Measurements from ENCODE around the gene MICALL1. TPM values are rescaled to one million over a fixed set of nuclear protein-coding genes. Genes with fewer than 3 reads are reported as not detected.

Gene MICALL1, protein sequence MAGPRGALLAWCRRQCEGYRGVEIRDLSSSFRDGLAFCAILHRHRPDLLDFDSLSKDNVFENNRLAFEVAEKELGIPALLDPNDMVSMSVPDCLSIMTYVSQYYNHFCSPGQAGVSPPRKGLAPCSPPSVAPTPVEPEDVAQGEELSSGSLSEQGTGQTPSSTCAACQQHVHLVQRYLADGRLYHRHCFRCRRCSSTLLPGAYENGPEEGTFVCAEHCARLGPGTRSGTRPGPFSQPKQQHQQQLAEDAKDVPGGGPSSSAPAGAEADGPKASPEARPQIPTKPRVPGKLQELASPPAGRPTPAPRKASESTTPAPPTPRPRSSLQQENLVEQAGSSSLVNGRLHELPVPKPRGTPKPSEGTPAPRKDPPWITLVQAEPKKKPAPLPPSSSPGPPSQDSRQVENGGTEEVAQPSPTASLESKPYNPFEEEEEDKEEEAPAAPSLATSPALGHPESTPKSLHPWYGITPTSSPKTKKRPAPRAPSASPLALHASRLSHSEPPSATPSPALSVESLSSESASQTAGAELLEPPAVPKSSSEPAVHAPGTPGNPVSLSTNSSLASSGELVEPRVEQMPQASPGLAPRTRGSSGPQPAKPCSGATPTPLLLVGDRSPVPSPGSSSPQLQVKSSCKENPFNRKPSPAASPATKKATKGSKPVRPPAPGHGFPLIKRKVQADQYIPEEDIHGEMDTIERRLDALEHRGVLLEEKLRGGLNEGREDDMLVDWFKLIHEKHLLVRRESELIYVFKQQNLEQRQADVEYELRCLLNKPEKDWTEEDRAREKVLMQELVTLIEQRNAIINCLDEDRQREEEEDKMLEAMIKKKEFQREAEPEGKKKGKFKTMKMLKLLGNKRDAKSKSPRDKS
- polyA plus RNA-seq (ENCODE audit: insufficient read length): 50.2 TPM

DNA sequence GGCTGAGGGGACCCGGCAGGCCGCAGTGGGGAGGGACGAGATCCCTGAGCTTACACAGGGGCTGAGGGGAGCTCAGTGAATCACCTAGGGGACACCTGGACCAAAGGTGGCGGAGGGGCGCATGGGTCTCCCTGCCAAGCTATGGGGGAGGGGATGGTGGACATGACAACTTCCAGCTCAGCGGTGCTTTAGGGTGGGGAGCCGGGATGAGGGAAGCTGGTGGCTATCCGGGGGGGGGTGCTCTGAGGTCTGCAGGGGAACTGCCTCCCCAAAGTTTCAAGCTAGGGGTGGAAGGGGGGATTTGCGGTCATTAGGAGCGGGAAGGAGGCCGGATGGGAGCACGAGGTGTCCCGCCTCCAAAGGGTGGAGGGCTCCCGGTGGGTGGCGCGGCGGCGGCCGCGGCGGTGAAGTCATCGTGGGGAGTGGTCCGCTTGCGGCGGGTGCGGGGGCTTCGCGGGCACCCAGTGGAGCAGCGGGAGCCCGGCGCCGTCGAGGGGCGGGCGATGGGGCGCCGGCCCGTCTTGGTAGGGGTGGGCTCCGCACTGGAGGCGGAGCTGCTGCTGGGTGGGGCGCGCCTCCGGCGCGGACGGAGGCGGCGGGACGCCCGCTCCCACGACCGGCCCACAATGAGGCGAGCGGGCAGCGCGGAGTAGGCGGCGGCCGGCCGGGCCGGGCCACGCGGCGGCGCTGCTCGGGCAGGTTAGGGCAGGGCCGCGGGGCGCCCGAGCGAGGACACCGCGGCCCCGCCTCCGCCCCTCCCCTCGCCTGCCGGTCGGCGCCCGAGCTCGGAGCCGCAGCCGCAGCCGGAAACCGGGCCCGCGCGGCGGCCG lies at the start of gene MICALL1:
Gene MICALL1 (plus strand): TSS at position 764 of the 830 bp plus-strand sequence. CDS start 126 bp downstream, outside the sequence.
- peak; percentile 65 for DNase-seq

DNA sequence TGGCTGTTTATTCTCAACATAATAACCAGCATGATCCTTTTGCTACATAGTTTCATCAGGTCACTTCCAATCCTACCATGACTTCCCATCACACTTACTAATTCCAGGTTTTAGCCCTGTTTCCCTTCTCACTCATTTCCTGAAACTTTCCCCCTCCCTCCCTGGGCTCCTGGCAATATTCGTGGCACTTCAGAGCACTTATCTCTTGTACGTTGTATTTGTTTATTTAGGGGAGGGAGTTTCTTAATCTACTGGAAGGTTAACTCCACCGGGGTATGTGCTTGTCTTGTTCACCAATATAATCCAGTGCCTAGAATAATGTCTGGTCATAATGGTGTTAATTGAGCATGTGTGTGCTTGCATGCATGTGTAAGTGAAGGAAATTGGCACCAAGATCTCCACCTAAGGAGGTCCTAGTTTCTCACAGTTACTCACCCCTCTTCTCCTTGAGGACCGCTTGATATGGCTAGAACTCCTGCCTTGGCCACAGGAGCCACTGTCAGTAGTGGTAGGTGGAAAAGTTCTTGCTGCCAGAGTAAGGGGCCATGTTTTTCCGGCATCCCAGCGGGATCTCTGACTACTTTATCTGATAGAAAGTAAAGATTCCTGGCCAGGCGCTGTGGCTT lies 45.2 kb upstream of the MICALL1 start:
- DNase-seq: no peak

DNA sequence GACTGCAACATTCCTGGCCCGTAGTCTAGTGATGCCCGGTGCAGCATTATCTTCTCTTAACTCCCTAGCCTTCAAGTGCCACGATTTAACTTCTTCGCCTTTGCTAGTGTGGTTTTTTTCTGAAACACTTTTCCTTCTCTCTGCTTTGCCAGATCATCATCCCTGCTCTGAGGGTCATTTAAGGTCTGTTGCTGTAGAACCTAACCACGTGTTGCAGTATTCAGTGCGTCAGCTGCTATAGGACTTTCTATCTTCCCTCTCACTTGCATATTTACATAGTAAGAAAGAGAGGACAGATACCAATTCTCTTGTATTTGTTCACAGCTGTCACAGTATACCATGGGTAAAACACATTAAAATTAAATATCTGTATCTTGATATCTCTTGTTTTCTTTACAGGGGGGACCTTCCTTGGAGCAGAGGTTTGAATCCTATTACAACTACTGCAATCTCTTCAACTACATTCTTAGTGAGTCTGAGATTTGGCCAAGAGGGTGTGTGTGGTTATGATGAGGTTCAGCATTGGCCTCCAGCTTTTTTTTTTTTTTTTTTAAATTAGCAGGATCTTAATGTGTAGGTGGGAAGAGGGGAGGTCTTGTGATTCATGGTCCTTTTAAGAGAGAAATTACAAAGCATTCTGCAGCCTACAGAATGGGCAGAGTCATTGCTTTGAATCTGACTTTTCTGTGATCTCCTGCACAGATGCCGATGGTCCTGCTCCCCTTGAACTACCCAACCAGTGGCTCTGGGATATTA lies 43.3 kb upstream of the MICALL1 start:
- DNase-seq: no peak

DNA sequence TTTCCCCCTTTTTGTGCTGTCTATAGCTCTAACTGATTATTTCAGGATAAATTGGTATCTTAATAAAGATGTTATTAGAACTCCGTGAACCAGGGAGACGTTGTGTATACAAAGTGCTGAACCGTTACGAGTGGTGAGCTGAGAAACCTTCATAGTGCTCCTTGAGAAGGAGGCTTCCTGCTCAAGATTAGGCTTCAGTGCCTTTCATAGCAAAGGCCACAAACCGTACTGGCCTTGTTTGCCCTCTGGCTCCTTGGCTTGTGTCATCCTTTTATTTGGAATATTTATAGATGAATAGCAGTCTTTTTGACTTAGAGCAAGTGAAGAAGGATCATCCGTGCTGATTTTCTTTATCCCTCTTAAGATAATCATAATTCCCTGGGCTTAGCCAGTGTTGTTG lies 40.6 kb upstream of the MICALL1 start:
- no peak for DNase-seq

DNA sequence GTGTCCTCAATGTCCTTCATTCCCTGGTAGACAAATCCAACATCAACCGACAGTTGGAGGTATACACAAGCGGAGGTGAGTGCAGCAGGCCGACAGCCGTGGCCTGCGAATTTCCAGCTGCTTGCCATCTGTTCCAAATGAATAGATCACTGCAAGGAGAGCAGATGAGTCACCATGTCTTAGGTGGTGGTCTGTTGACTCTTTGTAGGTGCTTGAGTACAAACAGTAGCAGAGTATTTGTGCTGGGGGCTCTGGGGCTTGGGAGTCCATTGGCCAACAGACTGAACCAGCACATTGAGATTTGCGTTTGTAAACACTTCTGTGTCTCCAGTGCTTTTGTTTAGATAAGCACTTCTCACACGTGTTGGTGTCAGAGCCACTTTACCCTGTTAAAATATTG lies 35.8 kb upstream of the MICALL1 start:
- DNase-seq: no peak

DNA sequence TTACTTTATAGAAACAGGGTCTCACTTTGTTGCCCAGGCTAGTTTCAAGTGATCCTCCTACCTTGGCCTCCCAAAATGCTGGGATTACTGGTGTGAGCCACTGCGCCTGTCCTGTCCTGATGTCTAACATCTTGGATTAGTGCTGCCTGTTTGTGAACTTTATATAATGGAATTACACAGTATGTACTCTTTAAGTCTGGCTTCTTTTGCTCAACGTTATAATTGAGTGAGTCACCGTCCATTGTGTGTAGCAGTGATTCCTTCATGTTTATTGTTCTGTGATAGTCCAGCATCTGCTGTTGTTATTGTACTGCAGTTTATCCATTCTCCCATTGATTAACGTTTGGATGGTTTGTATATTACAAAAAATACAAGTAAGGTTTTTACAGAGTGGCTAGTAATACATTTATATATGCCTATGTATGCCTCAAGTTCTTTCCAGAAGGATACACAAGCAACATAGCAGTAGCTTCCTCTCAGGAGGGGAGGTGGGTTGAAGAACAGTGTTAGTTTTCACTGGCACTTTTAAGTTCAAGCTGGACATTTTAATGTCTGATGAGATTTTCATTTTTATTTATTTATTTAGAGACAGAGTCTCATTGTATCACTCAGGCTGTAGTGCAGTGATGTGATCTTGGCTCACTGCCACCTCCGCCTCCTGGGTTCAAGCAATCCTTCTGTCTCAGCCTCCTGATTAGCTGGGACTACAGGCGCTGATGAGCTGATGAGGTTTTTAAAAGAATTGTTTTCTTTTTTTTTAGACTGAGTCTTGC lies 25.2 kb upstream of the MICALL1 start:
- DNase-seq: no peak

DNA sequence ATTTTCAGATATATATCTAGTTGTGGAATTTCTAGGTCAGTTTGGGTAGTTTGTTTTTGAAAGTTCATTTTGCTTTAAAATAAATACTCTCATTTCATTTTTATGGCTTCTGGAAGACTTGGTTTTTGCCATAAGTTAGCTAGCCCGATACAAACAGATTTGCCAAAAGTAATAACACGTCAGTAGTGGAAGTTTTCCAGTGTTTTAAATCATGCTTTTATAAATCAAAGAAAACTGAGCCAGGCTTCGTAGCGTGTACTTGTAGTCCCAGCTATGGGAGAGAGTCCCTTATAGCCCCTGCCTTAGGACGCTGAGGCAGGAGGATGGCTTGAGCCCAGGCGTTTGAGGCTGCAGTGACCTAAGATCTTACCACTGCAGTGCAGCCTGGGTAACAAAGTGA lies 21.7 kb upstream of the MICALL1 start:
- peak; percentile 73 for DNase-seq

DNA sequence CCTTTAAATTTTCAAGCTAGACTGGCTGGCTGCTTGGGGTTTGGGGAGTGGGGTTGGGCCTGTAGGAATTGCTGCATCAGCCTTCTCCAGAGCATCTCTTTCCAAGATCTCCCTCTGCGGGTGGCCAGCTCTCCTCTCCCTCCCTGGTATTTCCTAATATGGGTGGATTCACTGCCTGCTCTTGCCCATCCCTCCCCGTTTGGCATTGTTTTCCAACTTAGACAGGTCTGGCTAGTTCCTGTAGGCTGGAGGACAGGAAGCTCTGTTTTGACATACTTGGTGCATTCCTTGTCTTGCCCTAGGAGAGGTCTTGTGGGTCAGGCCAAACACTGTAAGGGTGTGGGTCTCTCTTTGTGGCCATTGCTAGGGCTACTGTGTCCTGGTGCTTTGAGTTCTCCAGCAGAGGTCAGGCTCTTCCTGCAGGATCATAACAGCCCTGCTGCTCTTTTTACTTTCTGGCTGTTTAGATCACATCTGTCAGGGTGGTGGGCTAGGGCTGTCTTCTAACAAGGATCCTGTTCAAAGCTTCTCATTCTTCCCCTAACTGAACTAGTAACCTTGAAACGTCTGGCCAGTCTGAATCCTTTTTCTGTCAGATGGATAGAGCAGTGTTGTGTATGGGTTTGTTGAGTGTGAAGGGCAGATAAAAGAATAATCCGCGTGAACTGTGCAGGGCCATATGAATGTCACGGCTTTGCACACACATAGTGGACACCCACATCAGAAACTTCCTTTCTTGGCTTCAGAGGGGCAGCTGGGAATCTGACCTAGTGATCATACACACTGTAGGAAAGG lies 18.3 kb upstream of the MICALL1 start:
- no peak for DNase-seq

DNA sequence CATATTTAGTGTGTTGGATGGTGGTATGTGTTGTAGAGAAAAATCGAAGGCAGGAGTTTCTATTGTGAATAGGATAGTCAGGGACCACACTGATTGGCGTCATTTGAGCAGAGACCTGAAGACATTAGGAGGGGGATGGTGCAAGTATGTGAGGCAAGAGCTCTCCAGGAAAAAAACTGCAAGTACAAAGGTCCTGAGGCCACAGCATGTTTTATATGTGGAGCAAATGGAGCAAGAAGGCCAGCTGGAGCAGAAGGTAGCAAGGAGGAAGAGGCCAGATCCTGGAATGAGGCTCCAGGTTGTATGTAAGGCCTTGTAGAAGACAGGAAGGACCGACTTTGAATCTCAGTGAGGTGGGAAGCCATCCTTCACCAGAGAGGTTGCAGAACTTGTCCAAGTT lies 14.2 kb upstream of the MICALL1 start:
- no peak for DNase-seq

DNA sequence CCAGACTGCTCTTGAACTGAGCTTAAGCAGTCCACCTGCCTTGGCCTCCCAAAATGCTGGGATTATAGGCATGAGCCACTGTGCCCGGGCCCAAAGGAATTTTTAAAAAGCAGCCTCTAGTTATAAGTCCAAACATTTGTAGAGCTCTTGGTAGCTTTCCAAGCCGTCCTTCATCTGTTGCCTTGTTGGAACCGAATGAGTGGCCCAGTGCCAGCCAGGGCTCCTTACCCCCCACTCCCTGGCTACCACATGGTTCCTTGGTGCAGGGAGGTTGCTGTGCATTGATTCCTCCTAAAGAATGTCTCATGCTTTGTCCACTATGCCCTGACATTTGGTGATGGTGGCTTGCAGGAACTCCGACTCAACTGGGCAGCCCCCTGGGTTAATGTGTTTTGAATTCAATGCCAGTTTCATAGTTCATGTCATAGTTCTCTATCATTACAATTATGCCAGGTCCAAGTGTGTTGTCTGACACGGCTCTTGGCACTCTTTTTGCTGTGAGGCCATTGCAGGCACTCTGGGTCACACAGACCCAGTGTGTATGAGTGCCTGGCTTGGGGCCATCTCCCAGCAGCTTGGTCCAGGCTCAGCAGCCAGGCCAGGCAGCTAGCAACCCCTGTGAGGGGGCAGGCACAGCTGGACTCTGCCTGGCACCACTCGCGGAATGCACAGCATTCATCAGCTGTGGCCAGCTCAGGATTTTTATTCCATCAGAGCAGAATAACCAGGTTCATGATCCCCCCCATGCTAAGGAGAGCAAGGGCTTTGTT lies 13.3 kb upstream of the MICALL1 start:
- DNase-seq: peak; percentile 29

DNA sequence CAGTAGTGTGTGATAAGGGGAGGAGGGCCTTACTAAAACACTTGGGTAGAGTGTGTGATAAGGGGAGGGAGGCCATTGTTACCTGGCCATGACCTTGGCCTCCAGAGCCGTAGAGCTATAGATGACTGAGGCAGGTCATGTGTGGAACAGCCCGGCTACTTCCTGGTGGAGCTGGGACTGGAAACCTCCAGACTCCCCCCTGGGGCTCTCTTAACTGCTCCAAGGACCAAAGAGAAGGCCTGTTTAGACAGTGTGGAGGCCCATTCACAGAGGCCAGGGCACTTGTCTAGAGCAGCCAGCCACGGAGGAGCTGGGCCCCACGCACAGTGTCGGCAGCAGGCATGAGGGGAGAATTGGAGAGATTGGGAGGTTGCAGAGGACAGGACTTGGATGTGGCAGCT lies 12.5 kb upstream of the MICALL1 start:
- DNase-seq: no peak

DNA sequence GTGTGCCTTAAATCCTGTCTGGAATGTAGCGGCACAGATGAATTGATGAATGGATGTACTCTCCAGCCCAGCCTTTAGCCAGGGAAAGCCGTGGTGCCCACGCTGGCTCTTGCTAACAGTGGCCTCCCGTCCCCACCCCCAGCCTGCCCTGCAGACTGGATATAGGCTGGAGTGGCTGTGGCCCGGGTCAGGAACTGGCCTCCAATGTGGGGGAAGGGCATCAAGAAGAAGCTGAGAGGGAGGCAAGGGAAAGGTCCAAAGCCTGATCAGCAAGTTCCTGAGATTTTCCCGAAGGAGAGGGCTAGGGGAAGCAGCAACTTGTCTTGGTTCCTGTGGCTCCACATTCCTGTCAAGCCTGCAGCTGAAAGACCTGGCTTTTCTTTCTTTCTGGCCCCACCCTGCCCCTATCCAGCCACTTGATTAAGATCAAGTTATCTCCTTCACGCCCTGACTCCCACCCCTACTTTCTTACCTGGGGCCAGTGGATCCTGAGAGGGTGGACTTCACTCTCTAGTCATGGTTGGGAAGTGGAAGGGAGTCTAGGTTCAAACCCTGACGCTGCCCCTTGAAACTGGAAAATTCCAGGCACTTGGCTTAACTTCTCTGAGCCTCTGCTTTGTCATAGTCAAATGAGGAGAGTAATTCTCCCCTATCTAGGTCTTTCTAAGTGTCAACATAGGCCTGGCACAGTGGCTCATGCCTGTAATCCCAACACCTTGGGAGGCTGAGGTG lies 11.0 kb upstream of the MICALL1 start:
- DNase-seq: no peak

DNA sequence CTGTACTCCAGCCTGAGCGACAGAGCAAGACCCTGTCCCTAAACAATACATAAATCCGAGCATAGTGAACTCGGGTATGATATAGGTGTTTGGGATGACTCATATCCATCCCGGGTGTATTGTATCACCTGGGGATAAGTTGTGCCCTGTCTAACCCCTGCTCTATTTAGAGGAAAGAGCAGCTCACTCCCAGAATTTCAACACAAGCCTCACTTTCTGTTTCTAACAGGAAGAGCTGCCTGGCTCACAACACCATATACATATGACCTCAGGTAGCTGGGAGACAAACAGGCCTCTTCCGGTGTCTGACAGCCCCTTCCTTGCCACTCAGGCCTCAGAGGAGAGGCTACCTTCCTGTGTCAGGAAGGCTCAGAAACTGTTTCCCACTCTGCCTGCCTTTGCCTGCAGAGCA lies 9.9 kb upstream of the MICALL1 start:
- DNase-seq: no peak

DNA sequence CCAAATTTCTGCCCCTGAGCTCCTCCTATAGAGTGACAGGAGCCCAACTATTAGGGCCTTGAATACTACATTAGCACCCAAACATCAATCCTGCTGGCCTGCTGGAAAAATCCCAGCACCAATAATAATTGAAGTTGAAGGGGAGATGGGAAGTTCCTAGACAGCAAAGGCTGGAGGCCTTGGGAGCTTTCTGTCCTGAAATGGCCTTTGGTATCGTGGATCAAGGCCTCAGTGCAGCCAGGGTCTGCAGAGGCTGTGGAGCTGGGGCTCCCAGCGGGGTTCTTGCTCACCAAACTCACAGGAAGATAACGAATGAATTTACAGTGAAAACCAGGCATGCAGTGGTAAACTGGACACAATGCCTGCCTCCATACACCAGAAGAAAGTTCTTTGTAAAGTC lies 9.2 kb upstream of the MICALL1 start:
- DNase-seq: no peak

DNA sequence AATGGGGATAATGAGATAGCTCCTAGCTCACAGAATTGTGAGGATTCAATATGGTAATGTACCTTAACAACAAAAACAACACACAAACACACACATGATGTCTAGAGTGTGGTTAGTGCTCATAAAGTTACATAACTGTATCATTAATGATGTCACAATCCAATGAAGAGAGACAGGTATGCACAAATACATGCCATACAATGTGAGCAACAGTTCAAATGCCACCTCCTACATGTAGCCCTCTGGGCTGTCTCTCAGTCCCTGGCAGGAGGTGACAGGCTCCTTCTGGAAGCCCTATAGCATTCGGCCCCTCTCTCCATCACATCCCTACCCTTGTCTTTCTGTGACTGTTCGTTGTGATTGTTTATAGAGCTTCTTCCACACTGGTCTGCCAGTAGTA lies 8.3 kb upstream of the MICALL1 start:
- no peak for DNase-seq

DNA sequence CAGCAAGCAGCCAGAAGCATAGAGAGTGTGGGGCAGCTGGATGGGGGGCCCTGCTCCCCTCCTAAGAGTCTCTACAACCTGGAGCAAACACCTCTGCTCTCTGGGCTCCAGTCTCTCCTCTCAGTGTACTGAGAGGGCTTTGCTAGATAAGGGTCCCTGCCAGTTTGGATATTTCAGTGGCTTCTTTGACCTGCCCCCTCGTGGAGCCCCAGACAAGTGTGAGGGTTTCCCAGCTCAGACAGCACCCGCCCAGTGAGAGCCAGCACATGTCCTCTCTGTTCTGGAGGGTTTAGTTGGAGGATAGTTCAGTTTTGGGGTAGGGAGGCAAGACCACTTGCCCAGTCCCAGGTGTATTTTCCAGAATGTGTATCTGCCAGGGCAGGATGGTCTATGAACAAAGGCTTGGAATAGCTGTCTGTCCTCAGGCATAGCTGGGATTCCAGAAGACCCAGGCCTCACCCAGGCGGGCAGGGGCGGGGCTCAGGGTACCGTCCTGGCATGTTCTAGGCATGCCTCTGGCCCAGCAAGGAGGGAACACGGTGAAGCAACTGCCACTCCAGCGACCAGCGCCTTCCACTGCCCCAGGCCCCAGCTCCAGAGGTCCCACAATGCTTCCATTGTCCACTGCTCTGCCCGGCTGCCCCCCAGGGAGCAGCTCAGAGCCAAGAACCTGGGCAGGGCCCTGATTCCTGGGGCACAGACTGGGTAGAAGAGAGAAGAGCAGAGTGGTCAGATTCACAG lies 7.5 kb upstream of the MICALL1 start:
- DNase-seq: no peak
